ENCODE data around the gene NR5A2. TPM values are rescaled to one million over a fixed set of nuclear protein-coding genes. Genes with fewer than 3 reads are reported as not detected.
A peak's percentile ranks its signal among the peaks of the same experiment; 100 is the strongest.
"Not testable (repeated sequence)": the region's sequence is repeated elsewhere in the genome, so short reads cannot be mapped to it uniquely, and the experiment has no call there.

NR5A2 gene
- total RNA-seq, 1 donor from 2014 or later = 0.60 TPM

DNA sequence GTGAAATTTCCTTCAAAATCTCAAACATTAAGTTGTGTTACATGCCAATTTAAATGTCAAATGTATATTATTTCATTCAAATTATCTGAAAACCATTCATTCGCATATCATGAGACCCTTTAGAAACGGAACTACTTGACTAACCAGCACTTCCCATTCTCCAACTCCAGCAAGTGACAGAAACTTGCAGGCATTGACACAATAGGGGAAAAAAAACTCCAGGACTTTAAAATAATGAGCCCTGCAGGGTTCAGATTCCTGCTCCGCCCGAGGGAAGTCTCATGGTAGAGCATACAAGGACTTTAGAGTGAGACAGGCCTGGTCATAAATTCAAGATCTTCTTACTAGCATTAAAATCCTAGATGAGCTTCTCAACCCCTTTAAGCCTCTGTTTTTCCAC lies 138.9 kb downstream of the NR5A2 start:
- no peak for ATAC-seq

GRCh38 chr1:200168926-200169325 lies 141.4 kb downstream of the NR5A2 start:
- no peak for ATAC-seq

GRCh38 chr1:200172311-200172710 lies 144.8 kb downstream of the NR5A2 start:
- ATAC-seq = no peak

GRCh38 chr1:200173097-200173618 lies 145.6 kb downstream of the NR5A2 start:
- ATAC-seq = no peak

DNA sequence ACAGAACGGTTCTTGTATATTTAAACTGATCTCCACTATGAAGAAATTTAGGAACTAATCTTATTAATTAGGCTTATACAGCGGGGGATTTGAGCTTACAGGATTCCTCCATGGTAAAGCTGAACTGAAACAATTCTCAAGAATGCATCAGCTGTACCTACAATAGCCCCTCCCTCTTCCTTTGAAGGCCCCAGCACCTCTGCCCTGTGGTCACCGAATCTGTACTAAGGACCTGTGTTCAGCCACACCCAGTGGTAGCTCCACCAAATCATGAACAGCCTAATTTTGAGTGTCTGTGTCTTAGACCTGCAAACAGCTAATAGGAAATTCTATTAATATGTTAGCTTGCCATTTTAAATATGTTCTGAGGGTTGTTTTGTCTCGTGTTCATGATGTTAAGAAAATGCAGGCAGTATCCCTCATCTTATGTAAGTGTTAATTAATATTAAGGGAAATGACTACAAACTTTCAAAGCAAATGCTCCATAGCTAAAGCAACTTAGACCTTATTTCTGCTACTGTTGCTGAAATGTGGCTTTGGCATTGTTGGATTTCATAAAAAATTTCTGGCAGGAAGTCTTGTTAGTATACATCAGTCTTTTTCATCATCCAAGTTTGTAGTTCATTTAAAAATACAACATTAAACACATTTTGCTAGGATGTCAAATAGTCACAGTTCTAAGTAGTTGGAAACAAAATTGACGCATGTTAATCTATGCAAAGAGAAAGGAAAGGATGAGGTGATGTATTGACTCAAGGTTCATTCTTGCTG lies 147.2 kb downstream of the NR5A2 start:
- ATAC-seq = no peak

- ATAC-seq = peak; percentile 55
Observed at GRCh38 chr1:200176181-200176580, 148.7 kb downstream of the NR5A2 start.

DNA sequence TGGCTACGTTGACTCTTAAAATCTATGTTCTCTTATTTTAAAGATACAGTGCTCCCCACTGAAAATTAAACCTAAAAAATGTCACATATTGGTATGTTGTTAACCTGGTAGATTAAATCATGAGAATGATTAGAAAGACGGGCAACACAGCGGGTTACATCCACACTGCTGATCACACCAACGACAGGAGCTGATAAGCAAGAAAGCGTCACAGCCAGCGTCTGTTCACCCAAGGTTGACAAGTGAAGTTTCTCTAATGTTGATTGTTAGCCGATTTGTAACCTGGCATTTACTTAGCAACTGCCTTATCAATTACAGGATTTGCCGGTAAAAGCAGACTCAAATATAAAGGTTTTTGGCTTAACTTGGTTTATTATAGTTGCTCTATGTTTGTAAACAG lies 149.3 kb downstream of the NR5A2 start:
- ATAC-seq = no peak

GRCh38 chr1:200178340-200178739 lies 150.8 kb downstream of the NR5A2 start:
- no peak for ATAC-seq

- no peak for ATAC-seq
Observed at GRCh38 chr1:200179126-200179780, 151.7 kb downstream of the NR5A2 start.

DNA sequence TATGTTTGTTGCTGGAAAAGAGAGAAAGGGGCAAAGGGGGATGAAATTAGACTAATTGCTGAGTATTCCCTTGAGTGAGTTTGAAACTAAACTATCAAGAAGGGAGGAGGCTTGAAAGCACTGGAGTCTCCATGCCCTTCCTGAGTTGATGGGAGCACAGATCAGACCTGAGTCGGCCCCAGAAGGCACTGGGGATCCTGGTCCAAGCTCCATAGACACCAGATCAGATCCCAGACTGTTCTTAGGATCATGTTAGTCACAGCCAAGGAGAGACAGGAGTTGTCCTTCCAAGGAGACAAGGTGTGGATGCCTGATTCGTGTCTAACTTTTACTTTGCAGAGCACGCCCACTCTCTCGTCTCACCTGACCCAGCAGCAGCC lies 152.3 kb downstream of the NR5A2 start:
- ATAC-seq = no peak

DNA sequence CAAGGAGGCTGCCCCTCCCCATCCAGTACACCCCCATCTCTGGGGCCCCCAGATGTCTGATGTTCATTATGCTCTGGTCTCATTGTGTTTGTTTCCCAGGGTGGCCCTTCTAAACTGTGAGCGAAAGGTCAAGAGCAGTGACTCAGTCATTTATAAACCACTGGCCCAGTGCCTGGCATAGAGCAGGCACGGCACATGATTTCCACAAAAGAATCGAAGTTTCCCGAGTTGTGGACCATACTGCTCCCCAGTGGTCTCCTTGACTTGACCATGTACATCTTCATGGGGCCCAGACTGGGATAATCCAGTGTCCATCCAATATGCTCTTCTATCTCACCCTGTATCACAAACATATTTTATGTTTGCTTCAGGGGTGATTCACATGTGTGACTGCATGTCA lies 153.3 kb downstream of the NR5A2 start:
- peak; percentile 28 for ATAC-seq

- ATAC-seq = no peak
Observed at GRCh38 chr1:200181861-200182260, 154.4 kb downstream of the NR5A2 start.

GRCh38 chr1:200182701-200183100 lies 155.2 kb downstream of the NR5A2 start:
- ATAC-seq = no peak

- no peak for ATAC-seq
Observed at GRCh38 chr1:200183637-200184036, 156.1 kb downstream of the NR5A2 start.

DNA sequence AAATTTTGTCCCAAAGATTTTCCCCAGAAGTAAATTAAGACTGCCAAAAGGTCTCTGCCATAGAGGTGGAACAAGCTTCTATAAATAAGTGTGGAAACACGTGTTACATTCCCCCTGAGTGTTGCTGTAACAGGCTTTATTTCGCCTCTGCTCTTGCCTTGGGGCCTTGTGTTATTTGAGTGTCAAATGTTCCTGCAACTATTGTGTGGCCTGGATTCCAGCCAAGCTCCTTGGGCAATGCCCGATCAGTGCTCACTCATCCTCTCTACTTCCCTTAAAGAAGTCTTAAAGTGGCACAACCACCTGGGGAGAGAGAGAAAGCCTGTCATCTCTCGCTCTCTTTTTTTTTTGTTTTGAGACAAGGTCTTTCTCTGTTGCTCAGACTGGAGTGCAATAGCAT lies 156.7 kb downstream of the NR5A2 start:
- ATAC-seq = peak; percentile 96

DNA sequence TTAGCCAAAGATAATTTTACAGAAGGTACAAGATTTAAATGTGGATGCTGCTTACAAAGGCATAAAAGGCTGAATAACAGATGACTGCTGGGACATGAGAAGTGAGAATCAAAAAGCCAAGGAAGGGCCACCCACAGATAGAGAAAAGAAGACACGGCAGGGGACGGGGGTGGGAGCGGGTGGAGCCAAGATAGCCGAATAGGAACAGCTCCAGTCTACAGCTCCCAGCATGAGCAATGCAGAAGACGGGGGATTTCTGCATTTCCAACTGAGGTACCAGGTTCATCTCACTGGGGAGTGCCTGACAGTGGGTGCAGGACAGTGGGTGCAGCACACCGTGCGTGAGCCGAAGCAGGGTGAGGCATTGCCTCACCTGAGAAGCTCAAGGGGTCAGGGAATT lies 157.7 kb downstream of the NR5A2 start:
- ATAC-seq = not testable (repeated sequence)

DNA sequence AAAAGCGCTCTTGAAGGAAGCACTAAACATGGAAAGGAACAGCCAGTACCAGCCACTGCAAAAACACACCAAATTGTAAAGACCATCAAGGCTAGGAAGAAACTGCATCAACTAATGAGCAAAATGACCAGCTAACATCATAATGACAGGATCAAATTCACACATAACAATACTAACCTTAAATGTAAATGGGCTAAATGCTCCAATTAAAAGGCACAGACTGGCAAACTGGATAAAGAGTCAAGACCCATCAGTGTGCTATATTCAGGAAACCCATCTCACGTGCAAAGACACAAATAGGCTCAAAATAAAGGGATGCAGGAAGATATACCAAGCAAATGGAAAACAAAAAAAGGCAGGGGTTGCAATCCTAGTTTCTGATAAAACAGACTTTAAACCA lies 159.8 kb downstream of the NR5A2 start:
- not testable (repeated sequence) for ATAC-seq

DNA sequence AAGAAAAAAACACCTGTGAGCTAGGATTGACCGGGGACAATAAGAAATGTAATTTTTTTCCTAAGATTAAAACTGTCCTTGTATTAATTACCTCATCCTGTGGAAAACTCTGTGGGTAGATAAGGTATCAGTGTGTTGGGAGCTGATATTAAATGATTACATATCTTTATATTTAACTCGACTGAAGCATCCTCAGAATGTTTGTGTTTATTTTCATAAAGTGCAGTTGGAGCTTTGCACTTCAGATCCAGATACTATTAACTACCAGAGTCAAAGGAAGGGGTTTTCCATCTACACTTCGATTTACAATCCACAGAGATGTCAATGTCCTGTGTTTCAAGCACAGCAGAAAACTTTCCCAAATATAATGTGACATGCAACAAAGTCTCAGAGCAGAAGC lies 164.5 kb downstream of the NR5A2 start:
- ATAC-seq = no peak

- peak; percentile 99 for ATAC-seq
Observed at GRCh38 chr1:200194477-200194876, 167.0 kb downstream of the NR5A2 start.

DNA sequence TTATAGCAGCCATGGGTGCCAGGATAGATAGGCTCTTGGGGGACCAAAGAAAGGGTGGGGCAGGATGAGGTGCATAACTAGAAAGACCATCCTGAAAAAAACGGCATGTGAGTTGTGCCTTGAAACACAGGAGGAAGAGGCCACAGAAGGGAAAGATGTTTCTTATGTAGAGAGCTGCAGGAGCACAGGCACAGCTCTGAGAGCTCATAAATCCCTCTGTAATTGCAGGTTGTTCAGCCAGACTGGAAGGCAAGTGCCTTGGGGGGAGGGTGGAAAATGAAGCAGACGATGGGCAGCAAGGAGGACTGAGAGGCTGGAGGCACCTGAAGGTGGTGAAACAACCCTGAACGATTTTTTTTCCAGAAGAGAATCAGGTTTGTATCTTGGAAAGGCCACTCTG lies 170.7 kb downstream of the NR5A2 start:
- no peak for ATAC-seq

DNA sequence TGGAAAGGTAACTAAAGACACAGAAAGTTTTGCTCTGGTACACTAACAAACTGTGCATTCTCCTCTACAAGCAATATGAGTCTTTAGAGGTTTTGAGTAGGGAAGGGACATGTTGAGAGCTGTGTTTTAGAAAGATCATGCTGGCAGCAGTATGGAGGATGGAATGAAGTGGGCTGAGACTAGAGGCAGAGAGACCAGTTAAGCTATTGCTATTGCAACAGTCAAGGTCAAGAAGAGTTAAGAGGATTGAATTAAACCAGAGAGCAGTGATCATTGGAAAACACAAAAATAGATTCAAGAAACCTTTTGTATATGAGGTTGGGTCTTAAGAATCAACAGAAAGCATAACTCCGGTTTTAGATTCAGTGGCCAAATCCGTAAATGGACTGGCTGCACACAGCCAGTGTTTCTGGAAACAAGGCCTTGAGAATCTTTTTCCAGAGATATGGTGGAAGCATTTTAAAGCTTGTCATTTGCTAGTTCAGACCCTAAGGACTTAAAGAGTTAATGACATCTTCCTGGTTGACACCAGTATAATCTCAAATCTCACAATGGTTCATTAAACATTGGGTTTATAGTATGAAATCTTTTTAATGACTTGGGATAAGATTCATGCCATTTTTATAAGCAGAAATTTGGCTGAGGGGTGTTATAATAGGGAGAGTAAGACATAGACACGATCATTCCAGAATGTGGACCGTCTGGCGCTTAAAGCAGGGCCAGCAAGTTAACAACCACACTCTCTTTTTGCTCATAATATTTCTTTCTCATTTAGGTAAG lies 177.9 kb downstream of the NR5A2 start:
- no peak for ATAC-seq

DNA sequence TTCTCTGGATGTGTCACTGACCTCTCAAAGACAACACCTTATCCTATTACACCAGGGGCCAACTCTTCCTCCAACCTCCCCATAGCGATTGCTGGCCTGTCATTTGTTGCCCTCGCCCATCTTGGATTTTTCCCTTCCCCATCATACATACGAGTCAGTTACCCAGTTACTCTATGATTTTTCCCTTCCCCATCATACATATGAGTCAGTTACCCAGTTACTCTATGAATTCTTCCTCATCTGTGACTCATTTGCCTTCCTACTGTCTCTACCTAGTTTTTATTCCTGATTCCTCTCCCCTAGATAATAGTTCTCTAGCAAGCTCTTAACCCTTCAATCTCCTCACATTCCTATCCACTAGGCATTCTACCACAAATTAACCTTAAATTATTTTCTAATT lies 178.8 kb downstream of the NR5A2 start:
- ATAC-seq = peak; percentile 57

- ATAC-seq = no peak
Observed at GRCh38 chr1:200206761-200207160, 179.3 kb downstream of the NR5A2 start.

Measured in esophagus mucosa (tissue), 1 donor.